Endothelial cell of umbilical vein (primary cell): ENCODE measurements around the gene NRGN. TPM values are rescaled to one million over a fixed set of nuclear protein-coding genes. Genes with fewer than 3 reads are reported as not detected.

Experiments used
- BruUV-seq: library from RNA; stranded (reverse); fragments of 400-500 nt; replicated peaks from 2 replicates; lab custom pipeline; 2021; lab: Mats Ljungman, UMichigan
- CTCF ChIA-PET: fragments of 300-600, 350-600 bp; sonication (Branson Sonifier 250); formaldehyde crosslinking; loops from one replicate; lab custom pipeline; 2021; ENCODE audit warnings: antibody characterized with exemption, inconsistent platforms; lab: Charles Lee
- POLR2A ChIA-PET: fragments of 300-600, 350-600 bp; sonication (Branson Sonifier 250); formaldehyde crosslinking; loops from one replicate; lab custom pipeline; 2021; ENCODE audit warnings: antibody characterized with exemption, inconsistent platforms; lab: Charles Lee
- DNase-seq: peaks from one replicate; pipeline ENCODE4 v3.0.0-alpha.2; 2011; ENCODE audit warnings: low read depth, low spot score
- FAIRE-seq: peaks from 2 replicates; lab custom pipeline; 2011; peaks lifted over from hg19 to GRCh38; lab: Jason Lieb, UNC
- H2AFZ ChIP-seq: 2 replicates; pipeline ENCODE4 v1.6.0; 2012; ENCODE audit warnings: low read depth, low read length, control low read depth, inconsistent platforms
- H3K27ac ChIP-seq: 2 replicates; pipeline ENCODE4 v1.5.1; 2011; ENCODE audit warnings: low read depth, mild to moderate bottlenecking, control low read depth, low read length, moderate library complexity; ENCODE audit not compliant: insufficient read depth
- H3K27me3 ChIP-seq, 2 experiments: 2 replicates each; pipeline versions ENCODE4 v1.6.0 to v1.6.1; 2011; ENCODE audit warnings: low read length in 2 of 2, mixed read lengths in 1 of 2; ENCODE audit not compliant: control insufficient read depth in 2 of 2, insufficient read depth in 2 of 2
- H3K36me3 ChIP-seq, 2 experiments: 2 replicates in 1 of 2; 3 replicates in 1 of 2; pipeline ENCODE4 v1.5.1; 2011; ENCODE audit warnings: low read length in 2 of 2, mild to moderate bottlenecking in 1 of 2, moderate library complexity in 1 of 2; ENCODE audit not compliant: control insufficient read depth in 2 of 2, insufficient read depth in 2 of 2; ENCODE audit errors: extremely low read depth in 1 of 2
- H3K4me1 ChIP-seq: 3 replicates; pipeline ENCODE4 v1.5.1; 2011; ENCODE audit warnings: mild to moderate bottlenecking, low read length; ENCODE audit not compliant: control insufficient read depth, insufficient read depth; ENCODE audit errors: extremely low read depth
- H3K4me2 ChIP-seq: 2 replicates; pipeline ENCODE4 v1.6.1; 2011; ENCODE audit warnings: low read length, control low read depth, mixed read lengths; ENCODE audit not compliant: insufficient read depth
- H3K4me3 ChIP-seq, 3 experiments: fragments of 200-600 bp in 1 of 3; sonication (generic), shearing (Covaris generic) in 1 of 3; replicated peaks in 1 of 3; 2 replicates each; pipeline ENCODE4 v1.5.1; 2011 to 2016; ENCODE audit warnings: control low read depth in 3 of 3, low read length in 3 of 3, mild to moderate bottlenecking in 2 of 3, inconsistent platforms in 1 of 3, low read depth in 1 of 3, moderate library complexity in 1 of 3; ENCODE audit not compliant: insufficient read depth in 1 of 3
- H3K79me2 ChIP-seq: 2 replicates; pipeline ENCODE4 v1.6.0; 2012; ENCODE audit warnings: low read length, inconsistent platforms; ENCODE audit not compliant: control insufficient read depth, insufficient read depth
- H3K9ac ChIP-seq: replicated peaks from 2 replicates; pipeline ENCODE3; 2011; ENCODE audit warnings: low read length, control low read depth; ENCODE audit not compliant: insufficient read depth; ENCODE audit errors: extremely low read depth
- H3K9me1 ChIP-seq: replicated peaks from 3 replicates; pipeline ENCODE4 v1.6.0; 2011; ENCODE audit warnings: mild to moderate bottlenecking, low read length; ENCODE audit not compliant: control insufficient read depth, insufficient read depth; ENCODE audit errors: extremely low read depth
- H3K9me3 ChIP-seq: replicated peaks from 2 replicates; pipeline ENCODE4 v1.5.1; 2012; ENCODE audit warnings: low read length, inconsistent platforms; ENCODE audit not compliant: control insufficient read depth, insufficient read depth
- H4K20me1 ChIP-seq: replicated peaks from 2 replicates; pipeline ENCODE3; 2011; ENCODE audit warnings: mild to moderate bottlenecking, low read length; ENCODE audit not compliant: control insufficient read depth, insufficient read depth; ENCODE audit errors: extremely low read depth
- CTCF ChIP-seq, 2 donors: IDR thresholded peaks; 1 replicate in 1 of 2; 2 replicates in 1 of 2; pipeline ENCODE4 v1.5.1; 2011; ENCODE audit warnings: low read length in 2 of 2, mild to moderate bottlenecking in 2 of 2, moderate library complexity in 2 of 2, control low read depth in 1 of 2, inconsistent platforms in 1 of 2, low read depth in 1 of 2; ENCODE audit not compliant: insufficient read depth in 1 of 2; ENCODE audit errors: extremely low read depth in 1 of 2
- EZH2 ChIP-seq: IDR thresholded peaks from 2 replicates; pipeline ENCODE4 v1.6.1; 2012; ENCODE audit warnings: borderline replicate concordance, low read depth, mild to moderate bottlenecking, moderate library complexity, low read length, inconsistent platforms; ENCODE audit not compliant: severe bottlenecking
- FOS ChIP-seq: IDR thresholded peaks from 2 replicates; pipeline ENCODE4 v1.6.1; 2011; ENCODE audit warnings: mild to moderate bottlenecking, low read length, moderate library complexity, borderline replicate concordance; ENCODE audit not compliant: insufficient read depth
- GATA2 ChIP-seq: IDR thresholded peaks from 2 replicates; pipeline ENCODE4 v1.7.0; 2011; ENCODE audit warnings: low read depth, mild to moderate bottlenecking, moderate library complexity, mixed read lengths, low read length; ENCODE audit not compliant: insufficient read length, insufficient read depth
- JUN ChIP-seq: IDR thresholded peaks from 2 replicates; pipeline ENCODE4 v1.6.1; 2011; ENCODE audit warnings: borderline replicate concordance, low read depth; ENCODE audit not compliant: insufficient read length, insufficient read depth
- MYC ChIP-seq: IDR thresholded peaks from one replicate; pipeline ENCODE4 v1.6.1; 2011; ENCODE audit warnings: mild to moderate bottlenecking, low read depth, low read length
- POLR2A ChIP-seq: IDR thresholded peaks from 2 replicates; pipeline ENCODE4 v1.6.1; 2012; ENCODE audit warnings: low read depth, mild to moderate bottlenecking, control low read depth, low read length
- POLR2AphosphoS5 ChIP-seq: IDR thresholded peaks from 2 replicates; pipeline ENCODE4 v1.6.1; 2012; ENCODE audit warnings: low read depth, mild to moderate bottlenecking, control low read depth, low read length, moderate library complexity; ENCODE audit not compliant: insufficient read depth
- dilution Hi-C: fragments of 300-500 bp; cut with MboI; formaldehyde crosslinking; loops from one replicate; pipeline ENCODE4 v1.15.0; 2019; ENCODE audit warnings: low sequenced_read_pairs; ENCODE audit not compliant: extremely low pct_ligation_motif_present
- intact Hi-C: fragments of 100-400 bp; cut with micrococcal nuclease; formaldehyde crosslinking; loops from one replicate; pipeline ENCODE4 v1.10.0; 2022
- polyA plus RNA-seq, 4 experiments: library from polyadenylated mRNA; depleted of rRNA in 3 of 4; stranded (reverse) in 3 of 4; unstranded in 1 of 4; fragments of >200 nt; gene quantifications; 2 replicates each; pipeline versions ENCODE4 v1.2.1 to v1.2.3, GENCODE V29; 2011 to 2012; ENCODE audit warnings: missing spikeins in 1 of 4
- total RNA-seq: library from RNA; stranded (reverse); gene quantifications from 2 replicates; pipeline ENCODE4 v1.2.3, GENCODE V29; 2021
- TF ChIP-seq, protein P1 (sequence below): IDR thresholded peaks from 2 replicates; pipeline ENCODE4 v1.6.1; 2011; ENCODE audit not compliant: insufficient read depth, insufficient read length

The NRGN gene
- total and polyA plus RNA-seq, 2 donors (not counting 3 experiments of a cell fraction or from before 2014, with no cell fraction given), result 29.1 to 33.5 TPM

DNA sequence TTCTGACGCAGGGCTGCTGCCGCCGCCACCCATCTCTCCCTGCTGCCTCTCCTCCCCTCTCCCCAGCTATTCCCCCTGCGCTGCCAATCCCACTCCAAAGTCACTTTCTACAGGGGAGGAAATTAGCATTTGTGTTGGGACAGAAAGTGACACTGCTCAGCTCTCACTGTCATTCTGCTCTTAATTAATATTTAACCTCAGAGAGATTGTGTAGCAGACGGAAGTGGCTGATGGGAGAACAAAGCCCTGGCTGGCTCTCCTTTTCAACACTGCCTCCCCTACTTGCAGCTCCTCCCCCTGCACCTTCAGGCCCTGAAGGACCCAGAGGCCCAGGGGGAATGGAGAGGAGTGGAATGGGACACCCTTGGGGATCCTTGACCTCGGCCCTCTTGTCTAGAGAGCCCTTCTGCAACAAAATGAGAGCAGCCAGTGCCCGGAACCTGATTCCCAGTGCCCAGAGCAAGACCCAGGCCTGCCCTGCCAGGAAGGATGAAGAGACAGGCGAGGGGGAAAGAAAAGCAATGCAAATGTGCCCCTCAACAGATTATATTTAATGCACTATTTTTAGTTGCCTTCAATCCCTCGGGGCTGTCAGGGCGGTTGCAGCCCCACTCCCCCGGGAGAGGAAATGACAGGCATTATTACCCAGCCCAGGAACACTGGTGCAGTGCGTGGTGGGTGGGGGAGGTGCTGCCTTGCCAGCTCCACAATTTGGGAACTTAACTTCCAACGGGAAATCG, 14.6 kb upstream of the NRGN start:
- H4K20me1 ChIP-seq, result no peaks in the 10 kb centered on the region
- peak overlapping the region; percentile 77 for H3K27ac ChIP-seq
- no peak for DNase-seq
- ChIA-PET CTCF (interaction anchor here (0.8 to 3.1 kb wide), 14 partner anchors 8 to 654 kb away, joined by 3 to 15 read pairs (median 4); partner anchors contain the start of genes ESAM, NRGN, SIAE and SPA17), POLR2A (no interaction called here)
- no TSS peak for BruUV-seq
- H3K36me3 ChIP-seq, result no peaks in the 10 kb centered on the region
- dilution Hi-C loops (no loop called here), intact Hi-C loops (loop anchor here (1.0 to 2.0 kb wide), 3 partner anchors 14 to 52 kb away; partner anchors contain the start of genes NRGN, SIAE and SPA17)
- peak overlapping the region; percentile 65 for H3K4me2 ChIP-seq
- H2AFZ ChIP-seq, result peak overlapping the region; percentile 36
- TF ChIP-seq EZH2 (no peak), POLR2A (no peak), POLR2AphosphoS5 (no peak), JUN (no peak), FOS (no peak), GATA2 (no peak), CTCF (IDR thresholded peaks at IDR 0.05; ENCODE audit: extremely low read depth in 1 of 2, insufficient read depth in 1 of 2, low read depth in 1 of 2, low read length in 2 of 2) (no peak), MYC (no peak)
- TF ChIP-seq, protein P1, sequence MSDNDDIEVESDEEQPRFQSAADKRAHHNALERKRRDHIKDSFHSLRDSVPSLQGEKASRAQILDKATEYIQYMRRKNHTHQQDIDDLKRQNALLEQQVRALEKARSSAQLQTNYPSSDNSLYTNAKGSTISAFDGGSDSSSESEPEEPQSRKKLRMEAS, result no peak
- peak overlapping the region; percentile 35 for H3K9ac ChIP-seq
- no peak for FAIRE-seq
- H3K4me3 ChIP-seq, result peak overlapping the region in 1 of 3 experiments; percentile 9
- no peaks in the 10 kb centered on the region for H3K27me3 ChIP-seq
- no peaks in the 10 kb centered on the region for H3K9me1 ChIP-seq
- H3K79me2 ChIP-seq, result no peaks in the 10 kb centered on the region
- no peaks in the 10 kb centered on the region for H3K9me3 ChIP-seq
- H3K4me1 ChIP-seq, result peaks cover 24% of the 10 kb centered on the region
